GM23248 (cell line): ENCODE measurements around the gene HCCS. TPM values are rescaled to one million over a fixed set of nuclear protein-coding genes. Genes with fewer than 3 reads are reported as not detected.

Source experiments
- DNase-seq: peaks from one replicate; pipeline ENCODE4 v3.0.0-alpha.2; 2015
- H2AFZ ChIP-seq: fragments of 200-600 bp; sonication (generic); 2 replicates; pipeline ENCODE4 v1.6.1; 2016; ENCODE audit warnings: antibody characterized with exemption
- H3F3A ChIP-seq: fragments of 200-600 bp; sonication (generic); 2 replicates; pipeline ENCODE4 v1.6.1; 2016; ENCODE audit warnings: mild to moderate bottlenecking, antibody characterized with exemption, mixed run types; ENCODE audit not compliant: insufficient read depth
- H3K27ac ChIP-seq: fragments of 200-600 bp; sonication (generic); 2 replicates; pipeline ENCODE4 v1.5.1; 2016; ENCODE audit warnings: mild to moderate bottlenecking
- H3K27me3 ChIP-seq: fragments of 200-600 bp; sonication (generic); replicated peaks from 2 replicates; pipeline ENCODE4 v1.6.1; 2016; ENCODE audit warnings: mild to moderate bottlenecking; ENCODE audit not compliant: insufficient read depth
- H3K36me3 ChIP-seq: fragments of 200-600 bp; sonication (generic); 2 replicates; pipeline ENCODE4 v1.6.1; 2016; ENCODE audit warnings: low read depth, mild to moderate bottlenecking
- H3K4me1 ChIP-seq: fragments of 200-600 bp; sonication (generic); 2 replicates; pipeline ENCODE4 v1.6.1; 2016; ENCODE audit warnings: mild to moderate bottlenecking; ENCODE audit not compliant: insufficient read depth
- H3K4me2 ChIP-seq: fragments of 200-600 bp; sonication (generic); one replicate; pipeline ENCODE4 v1.6.1; 2016; ENCODE audit warnings: mild to moderate bottlenecking; ENCODE audit not compliant: unreplicated experiment
- H3K4me3 ChIP-seq: fragments of 200-600 bp; sonication (generic); 2 replicates; pipeline ENCODE4 v1.5.1; 2016; ENCODE audit warnings: mild to moderate bottlenecking
- H3K79me2 ChIP-seq: fragments of 200-600 bp; sonication (generic); 2 replicates; pipeline ENCODE4 v1.6.1; 2016; ENCODE audit warnings: mild to moderate bottlenecking; ENCODE audit not compliant: insufficient read depth
- H3K9ac ChIP-seq: fragments of 200-600 bp; sonication (generic); 2 replicates; pipeline ENCODE4 v1.6.1; 2016; ENCODE audit warnings: mild to moderate bottlenecking
- H3K9me2 ChIP-seq: fragments of 200-600 bp; sonication (generic); 2 replicates; pipeline ENCODE4 v1.6.1; 2016; ENCODE audit warnings: mixed run types, mild to moderate bottlenecking, moderate library complexity; ENCODE audit not compliant: insufficient read depth
- H3K9me3 ChIP-seq: fragments of 200-600 bp; sonication (generic); one replicate; pipeline ENCODE4 v1.6.1; 2017; ENCODE audit warnings: low read depth
- H4K20me1 ChIP-seq: fragments of 200-600 bp; sonication (generic); 2 replicates; pipeline ENCODE4 v1.6.0; 2016; ENCODE audit not compliant: insufficient read depth
- EZH2 ChIP-seq: fragments of 200-600 bp; sonication (generic); IDR thresholded peaks from 2 replicates; pipeline ENCODE4 v1.6.1; 2018; ENCODE audit warnings: antibody characterized with exemption, mild to moderate bottlenecking; ENCODE audit not compliant: insufficient read depth, poor library complexity, severe bottlenecking
- EZH2phosphoT487 ChIP-seq: fragments of 200-600 bp; sonication (generic); IDR thresholded peaks from 2 replicates; pipeline ENCODE4 v1.6.1; 2018; ENCODE audit warnings: antibody characterized with exemption, moderate library complexity, mild to moderate bottlenecking, low read depth; ENCODE audit not compliant: insufficient read depth
- WGBS, 2 experiments: methylation state at CpG; one replicate each; pipeline ENCODE4 v1.1.6; 2015 to 2017; ENCODE audit warnings: low lambda C conversion rate in 2 of 2, low coverage in 1 of 2; ENCODE audit errors: missing lambda C conversion rate in 2 of 2; 5-methylcytosine and 5-hydroxymethylcytosine counted together
- in situ Hi-C: fragments of 300-500 bp; cut with MboI; formaldehyde crosslinking; loops from 2 replicates; pipeline ENCODE4 v1.15.0; 2020
- polyA plus RNA-seq: library from polyadenylated mRNA; unstranded; fragments of >200 nt; fragmentation: Nextera tagmentation; extraction: Ambion mirVana; gene quantifications from 2 replicates; pipeline ENCODE4 v1.2.1, GENCODE V29; 2016
- total RNA-seq: library from RNA; depleted of rRNA; stranded (reverse); fragments of >200 nt; shearing (Covaris generic); gene quantifications from 2 replicates; pipeline ENCODE4 v1.2.3, GENCODE V29; 2014

The HCCS gene
- total and polyA plus RNA-seq, 2 experiments from 2014 or later = 25.4 to 49.8 TPM

DNA sequence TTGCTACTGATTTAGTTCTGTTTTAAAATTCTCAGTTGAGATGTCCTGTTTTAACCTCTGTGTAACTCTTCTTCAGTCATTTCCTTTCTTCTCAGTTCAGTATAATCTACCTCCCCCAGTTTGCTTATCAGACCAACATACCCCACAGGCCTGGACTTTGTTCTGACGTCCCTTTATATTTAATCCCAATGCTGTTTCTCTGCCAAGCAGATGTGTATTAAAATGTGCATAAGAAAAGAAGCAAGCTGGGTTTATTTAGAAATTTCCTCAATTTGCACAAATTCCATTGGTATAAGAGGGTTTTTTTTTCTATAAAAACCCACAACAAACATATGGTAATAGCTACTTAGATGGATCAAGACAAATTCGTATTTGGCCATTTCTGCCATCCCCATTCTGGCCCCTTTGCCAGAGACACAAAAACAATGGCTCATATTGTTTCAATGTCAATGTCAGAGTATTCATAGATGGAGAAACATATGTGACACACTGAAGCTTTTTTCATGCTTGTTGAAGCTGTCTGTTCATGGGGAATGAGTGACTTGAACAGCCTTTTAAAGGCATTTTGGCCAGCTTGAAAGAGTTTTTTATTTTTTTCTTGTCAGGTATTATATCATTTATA is 24.5 kb downstream of the HCCS start:
- H3K4me2 ChIP-seq = no peak overlapping the region
- no peaks in the 10 kb centered on the region for H3F3A ChIP-seq
- in situ Hi-C loops = loop anchor here (25.0 kb wide), 1 partner anchor 627 kb away; the partner anchor contains the start of gene MSL3
- 39 to 47% methylated on average over 2 of the region's 2 CpGs for WGBS, 2 experiments
- DNase-seq = no peak
- no peaks in the 10 kb centered on the region for H3K9me2 ChIP-seq
- no peaks in the 10 kb centered on the region for H3K27me3 ChIP-seq
- TF ChIP-seq EZH2 (no peak), EZH2phosphoT487 (no peak)
- H3K27ac ChIP-seq = no peak overlapping the region
- no peak overlapping the region for H3K4me3 ChIP-seq
- no peak overlapping the region for H2AFZ ChIP-seq
- H4K20me1 ChIP-seq = no peaks in the 10 kb centered on the region
- no peak overlapping the region for H3K9ac ChIP-seq
- H3K79me2 ChIP-seq = no peaks in the 10 kb centered on the region
- H3K36me3 ChIP-seq = no peaks in the 10 kb centered on the region
- H3K4me1 ChIP-seq = no peaks in the 10 kb centered on the region
- H3K9me3 ChIP-seq = no peaks in the 10 kb centered on the region

DNA sequence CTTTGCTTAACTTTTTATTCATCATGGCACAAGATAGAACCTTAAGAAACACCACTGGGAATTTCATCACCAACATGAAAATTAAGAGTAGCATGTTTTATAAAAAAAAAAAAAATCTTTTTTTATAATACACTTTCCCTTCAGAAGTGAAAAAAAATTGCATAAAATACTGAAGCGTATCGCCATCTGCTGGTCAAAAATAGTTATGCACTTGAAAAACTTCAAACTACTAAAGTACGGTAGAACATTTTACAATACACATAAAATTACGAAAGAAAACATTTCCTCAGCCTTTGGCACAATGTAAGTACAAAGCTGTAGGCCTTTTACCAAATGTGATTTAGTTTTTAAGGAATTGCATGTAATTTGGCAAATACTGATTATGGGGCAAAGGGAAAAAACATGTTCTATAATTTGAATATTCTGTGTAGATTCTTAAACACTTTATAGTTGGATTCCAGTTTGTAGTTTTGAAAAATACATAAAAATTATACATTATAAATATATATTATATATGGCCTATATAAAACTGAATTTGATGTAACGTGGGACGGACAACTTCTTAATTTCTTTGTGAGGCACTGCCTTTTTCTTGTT is 26.5 kb downstream of the HCCS start:
- no peaks in the 10 kb centered on the region for H4K20me1 ChIP-seq
- no peak overlapping the region for H2AFZ ChIP-seq
- TF ChIP-seq EZH2phosphoT487 (no peak), EZH2 (no peak)
- H3K4me3 ChIP-seq = no peak overlapping the region
- H3K27ac ChIP-seq = no peak overlapping the region
- H3F3A ChIP-seq = no peaks in the 10 kb centered on the region
- in situ Hi-C loops = loop anchor here (25.0 kb wide), 1 partner anchor 625 kb away; the partner anchor contains the start of gene MSL3
- H3K9ac ChIP-seq = no peak overlapping the region
- H3K4me2 ChIP-seq = no peak overlapping the region
- WGBS, 2 experiments = 6 to 9% methylated on average over 6 of the region's 6 CpGs
- H3K36me3 ChIP-seq = no peaks in the 10 kb centered on the region
- no peaks in the 10 kb centered on the region for H3K9me3 ChIP-seq
- no peaks in the 10 kb centered on the region for H3K27me3 ChIP-seq
- H3K79me2 ChIP-seq = no peaks in the 10 kb centered on the region
- H3K4me1 ChIP-seq = no peaks in the 10 kb centered on the region
- H3K9me2 ChIP-seq = no peaks in the 10 kb centered on the region
- DNase-seq = peak; percentile 44

DNA sequence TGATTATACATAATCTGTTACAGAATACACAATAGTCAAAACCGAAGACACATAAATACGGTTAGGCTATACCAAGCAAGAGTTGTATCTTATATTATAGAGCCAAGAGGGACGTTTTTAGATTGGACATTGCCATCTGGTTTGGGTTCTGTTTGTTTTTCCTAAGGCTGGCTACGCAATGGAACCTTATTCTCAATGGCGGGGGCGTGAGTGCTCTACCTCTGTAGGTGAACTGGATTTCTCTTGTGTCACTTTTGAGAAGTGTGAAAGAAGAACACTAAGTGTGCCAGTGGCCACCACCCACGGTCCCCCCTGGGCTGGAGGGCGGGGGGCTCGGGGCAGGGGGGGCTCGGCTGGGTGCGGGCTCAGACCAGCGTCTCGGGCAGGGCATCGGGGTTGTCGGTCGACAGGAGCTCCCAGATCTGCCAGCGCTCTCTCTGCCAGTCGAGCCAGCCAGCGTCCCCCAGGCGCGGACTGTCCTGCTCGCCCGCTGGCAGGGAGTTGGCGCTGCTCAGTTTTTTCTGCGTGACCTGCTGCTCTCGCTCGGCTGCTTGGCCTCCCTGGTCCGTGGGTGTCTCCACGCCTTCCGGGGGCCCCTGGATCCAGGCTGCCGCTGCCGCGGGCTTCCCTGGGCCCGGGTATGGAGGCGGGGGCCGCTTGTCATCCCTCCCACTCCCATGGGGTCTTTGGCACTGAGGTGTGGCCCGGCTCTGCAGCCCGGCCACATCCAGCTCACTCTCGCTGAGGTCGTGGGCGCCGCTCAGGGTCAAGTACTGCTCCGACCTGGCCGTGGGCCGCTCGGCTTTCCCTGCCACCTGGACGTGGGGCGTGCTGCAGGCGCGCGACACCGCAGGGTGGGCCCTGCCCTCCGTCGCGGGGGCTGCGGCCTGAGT is 27.6 kb downstream of the HCCS start:
- 84 to 86% methylated on average over 12 to 42 of the region's 56 CpGs for WGBS, 2 experiments

More for the DNA sequence above, 27.6 kb downstream of the HCCS start:
- Histone ChIP-seq H3K9me2 (no peaks in the 10 kb centered on the region), H3K9me3 (no peaks in the 10 kb centered on the region), H3K9ac (no peak overlapping the region), H3K79me2 (no peaks in the 10 kb centered on the region), H3K36me3 (no peaks in the 10 kb centered on the region), H3K27me3 (no peaks in the 10 kb centered on the region), H3F3A (no peaks in the 10 kb centered on the region), H3K4me3 (no peak overlapping the region), H4K20me1 (no peaks in the 10 kb centered on the region), H2AFZ (no peak overlapping the region), H3K4me1 (no peaks in the 10 kb centered on the region), H3K27ac (no peak overlapping the region), H3K4me2 (no peak overlapping the region)
- no peak for TF ChIP-seq EZH2
- TF ChIP-seq EZH2phosphoT487 = no peak
- DNase-seq = no peak
- in situ Hi-C loops = loop anchor here (25.0 kb wide), 1 partner anchor 624 kb away; the partner anchor contains the start of gene MSL3
